ENCODE results near the gene BCL2L15. TPM values are rescaled to one million over a fixed set of nuclear protein-coding genes. Genes with fewer than 3 reads are reported as not detected.

The BCL2L15 gene
- total and polyA plus RNA-seq, 10 of the 15 experiments (the other 5 are each of a cell fraction or from before 2014, with no cell fraction given): 0.42 to 1.2 (median 0.59) TPM

DNA sequence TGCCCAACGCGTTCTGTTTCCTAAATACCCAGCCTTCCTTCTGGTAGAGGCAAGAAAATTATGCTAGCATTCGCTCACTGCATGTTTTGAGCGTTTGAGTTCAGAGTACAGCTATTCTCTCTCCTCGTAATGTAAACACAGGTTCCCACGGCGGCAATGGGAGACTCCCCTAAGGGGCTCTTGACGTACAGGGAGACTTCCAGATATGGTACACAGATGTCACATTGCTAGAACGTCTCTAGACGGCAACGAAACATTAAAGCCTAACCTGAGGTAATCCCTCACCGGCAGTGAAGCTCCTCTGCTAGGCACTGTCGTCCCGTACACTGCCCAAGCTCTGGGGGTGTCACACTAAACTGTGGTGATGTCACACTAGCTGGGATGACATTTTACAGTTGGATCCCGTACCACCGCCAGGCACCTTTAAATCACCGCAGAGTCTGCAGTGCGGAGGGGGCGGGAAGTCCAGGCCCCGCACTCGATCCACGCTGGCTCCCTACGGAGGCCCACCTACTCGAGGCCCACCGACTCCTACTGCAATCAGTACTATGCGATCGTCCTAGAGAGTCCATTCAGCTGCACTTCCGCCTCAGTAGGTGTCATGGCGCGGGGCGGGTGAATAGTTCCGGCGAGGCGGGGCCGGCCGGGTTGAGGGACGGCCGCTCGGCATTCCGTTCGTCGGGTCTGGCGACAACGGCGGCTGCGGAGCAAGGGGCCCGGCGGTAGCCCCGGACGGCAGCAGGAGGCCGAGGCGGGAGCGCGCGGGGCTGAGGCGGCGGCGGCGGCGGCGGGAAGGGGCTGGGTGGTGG, 41.8 kb upstream of the BCL2L15 start, which contains the start of gene HIPK1 (continued):
- TF ChIP-seq SRF (IDR thresholded peaks at IDR 0.05; ENCODE audit: low read depth in 2 of 2, low read length in 2 of 2) (peak; percentile 81 to 98), NFXL1 (IDR thresholded peaks at IDR 0.05; ENCODE audit: borderline replicate concordance) (no peak), HDGF (IDR thresholded peaks at IDR 0.05) (peak; percentile 76), TCF7 (IDR thresholded peaks at IDR 0.05; ENCODE audit: borderline replicate concordance) (no peak), EGR1 (IDR thresholded peaks at IDR 0.05; ENCODE audit: borderline replicate concordance in 1 of 2, low read depth in 2 of 2, low read length in 2 of 2) (no peak; a peak in 1 of 3 replicates), FOS (IDR thresholded peaks at IDR 0.05; ENCODE audit: borderline replicate concordance, extremely low read depth, insufficient read length) (no peak), ZNF274 (IDR thresholded peaks at IDR 0.05; ENCODE audit: insufficient read depth, insufficient read length) (no peak), NBN (IDR thresholded peaks at IDR 0.05) (peak; percentile 95), NR2C1 (IDR thresholded peaks at IDR 0.05) (peak; percentile 87), ZZZ3 (IDR thresholded peaks at IDR 0.05; ENCODE audit: control insufficient read depth, insufficient read length, low read depth) (no peak), DPF2 (IDR thresholded peaks at IDR 0.05) (no peak), CHD2 (IDR thresholded peaks at IDR 0.05; ENCODE audit: borderline replicate concordance, low read depth, low read length) (peak; percentile 77), POU2F2 (IDR thresholded peaks at IDR 0.05; ENCODE audit: borderline replicate concordance, low read depth, low read length) (peak; percentile 68; the same call in 2 of the 3 replicates), SMARCA5 (IDR thresholded peaks at IDR 0.05) (no peak), ASH2L (IDR thresholded peaks at IDR 0.05; ENCODE audit: borderline replicate concordance, low read depth) (0 out of 2 replicates have a peak, but pooled peaks have one; percentile 39)
- TF ChIP-seq, protein P1, sequence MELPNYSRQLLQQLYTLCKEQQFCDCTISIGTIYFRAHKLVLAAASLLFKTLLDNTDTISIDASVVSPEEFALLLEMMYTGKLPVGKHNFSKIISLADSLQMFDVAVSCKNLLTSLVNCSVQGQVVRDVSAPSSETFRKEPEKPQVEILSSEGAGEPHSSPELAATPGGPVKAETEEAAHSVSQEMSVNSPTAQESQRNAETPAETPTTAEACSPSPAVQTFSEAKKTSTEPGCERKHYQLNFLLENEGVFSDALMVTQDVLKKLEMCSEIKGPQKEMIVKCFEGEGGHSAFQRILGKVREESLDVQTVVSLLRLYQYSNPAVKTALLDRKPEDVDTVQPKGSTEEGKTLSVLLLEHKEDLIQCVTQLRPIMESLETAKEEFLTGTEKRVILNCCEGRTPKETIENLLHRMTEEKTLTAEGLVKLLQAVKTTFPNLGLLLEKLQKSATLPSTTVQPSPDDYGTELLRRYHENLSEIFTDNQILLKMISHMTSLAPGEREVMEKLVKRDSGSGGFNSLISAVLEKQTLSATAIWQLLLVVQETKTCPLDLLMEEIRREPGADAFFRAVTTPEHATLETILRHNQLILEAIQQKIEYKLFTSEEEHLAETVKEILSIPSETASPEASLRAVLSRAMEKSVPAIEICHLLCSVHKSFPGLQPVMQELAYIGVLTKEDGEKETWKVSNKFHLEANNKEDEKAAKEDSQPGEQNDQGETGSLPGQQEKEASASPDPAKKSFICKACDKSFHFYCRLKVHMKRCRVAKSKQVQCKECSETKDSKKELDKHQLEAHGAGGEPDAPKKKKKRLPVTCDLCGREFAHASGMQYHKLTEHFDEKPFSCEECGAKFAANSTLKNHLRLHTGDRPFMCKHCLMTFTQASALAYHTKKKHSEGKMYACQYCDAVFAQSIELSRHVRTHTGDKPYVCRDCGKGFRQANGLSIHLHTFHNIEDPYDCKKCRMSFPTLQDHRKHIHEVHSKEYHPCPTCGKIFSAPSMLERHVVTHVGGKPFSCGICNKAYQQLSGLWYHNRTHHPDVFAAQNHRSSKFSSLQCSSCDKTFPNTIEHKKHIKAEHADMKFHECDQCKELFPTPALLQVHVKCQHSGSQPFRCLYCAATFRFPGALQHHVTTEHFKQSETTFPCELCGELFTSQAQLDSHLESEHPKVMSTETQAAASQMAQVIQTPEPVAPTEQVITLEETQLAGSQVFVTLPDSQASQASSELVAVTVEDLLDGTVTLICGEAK (IDR thresholded peaks at IDR 0.05; ENCODE audit: borderline replicate concordance): peak; percentile 83; the same call in 1 of the 2 replicates
- TF ChIP-seq, protein P2, sequence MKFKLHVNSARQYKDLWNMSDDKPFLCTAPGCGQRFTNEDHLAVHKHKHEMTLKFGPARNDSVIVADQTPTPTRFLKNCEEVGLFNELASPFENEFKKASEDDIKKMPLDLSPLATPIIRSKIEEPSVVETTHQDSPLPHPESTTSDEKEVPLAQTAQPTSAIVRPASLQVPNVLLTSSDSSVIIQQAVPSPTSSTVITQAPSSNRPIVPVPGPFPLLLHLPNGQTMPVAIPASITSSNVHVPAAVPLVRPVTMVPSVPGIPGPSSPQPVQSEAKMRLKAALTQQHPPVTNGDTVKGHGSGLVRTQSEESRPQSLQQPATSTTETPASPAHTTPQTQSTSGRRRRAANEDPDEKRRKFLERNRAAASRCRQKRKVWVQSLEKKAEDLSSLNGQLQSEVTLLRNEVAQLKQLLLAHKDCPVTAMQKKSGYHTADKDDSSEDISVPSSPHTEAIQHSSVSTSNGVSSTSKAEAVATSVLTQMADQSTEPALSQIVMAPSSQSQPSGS (IDR thresholded peaks at IDR 0.05; ENCODE audit: low read length): peak; percentile 64
- TF ChIP-seq, protein P3, sequence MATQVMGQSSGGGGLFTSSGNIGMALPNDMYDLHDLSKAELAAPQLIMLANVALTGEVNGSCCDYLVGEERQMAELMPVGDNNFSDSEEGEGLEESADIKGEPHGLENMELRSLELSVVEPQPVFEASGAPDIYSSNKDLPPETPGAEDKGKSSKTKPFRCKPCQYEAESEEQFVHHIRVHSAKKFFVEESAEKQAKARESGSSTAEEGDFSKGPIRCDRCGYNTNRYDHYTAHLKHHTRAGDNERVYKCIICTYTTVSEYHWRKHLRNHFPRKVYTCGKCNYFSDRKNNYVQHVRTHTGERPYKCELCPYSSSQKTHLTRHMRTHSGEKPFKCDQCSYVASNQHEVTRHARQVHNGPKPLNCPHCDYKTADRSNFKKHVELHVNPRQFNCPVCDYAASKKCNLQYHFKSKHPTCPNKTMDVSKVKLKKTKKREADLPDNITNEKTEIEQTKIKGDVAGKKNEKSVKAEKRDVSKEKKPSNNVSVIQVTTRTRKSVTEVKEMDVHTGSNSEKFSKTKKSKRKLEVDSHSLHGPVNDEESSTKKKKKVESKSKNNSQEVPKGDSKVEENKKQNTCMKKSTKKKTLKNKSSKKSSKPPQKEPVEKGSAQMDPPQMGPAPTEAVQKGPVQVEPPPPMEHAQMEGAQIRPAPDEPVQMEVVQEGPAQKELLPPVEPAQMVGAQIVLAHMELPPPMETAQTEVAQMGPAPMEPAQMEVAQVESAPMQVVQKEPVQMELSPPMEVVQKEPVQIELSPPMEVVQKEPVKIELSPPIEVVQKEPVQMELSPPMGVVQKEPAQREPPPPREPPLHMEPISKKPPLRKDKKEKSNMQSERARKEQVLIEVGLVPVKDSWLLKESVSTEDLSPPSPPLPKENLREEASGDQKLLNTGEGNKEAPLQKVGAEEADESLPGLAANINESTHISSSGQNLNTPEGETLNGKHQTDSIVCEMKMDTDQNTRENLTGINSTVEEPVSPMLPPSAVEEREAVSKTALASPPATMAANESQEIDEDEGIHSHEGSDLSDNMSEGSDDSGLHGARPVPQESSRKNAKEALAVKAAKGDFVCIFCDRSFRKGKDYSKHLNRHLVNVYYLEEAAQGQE (IDR thresholded peaks at IDR 0.05; ENCODE audit: low read depth, low read length): no peak
- TF ChIP-seq, protein P4, sequence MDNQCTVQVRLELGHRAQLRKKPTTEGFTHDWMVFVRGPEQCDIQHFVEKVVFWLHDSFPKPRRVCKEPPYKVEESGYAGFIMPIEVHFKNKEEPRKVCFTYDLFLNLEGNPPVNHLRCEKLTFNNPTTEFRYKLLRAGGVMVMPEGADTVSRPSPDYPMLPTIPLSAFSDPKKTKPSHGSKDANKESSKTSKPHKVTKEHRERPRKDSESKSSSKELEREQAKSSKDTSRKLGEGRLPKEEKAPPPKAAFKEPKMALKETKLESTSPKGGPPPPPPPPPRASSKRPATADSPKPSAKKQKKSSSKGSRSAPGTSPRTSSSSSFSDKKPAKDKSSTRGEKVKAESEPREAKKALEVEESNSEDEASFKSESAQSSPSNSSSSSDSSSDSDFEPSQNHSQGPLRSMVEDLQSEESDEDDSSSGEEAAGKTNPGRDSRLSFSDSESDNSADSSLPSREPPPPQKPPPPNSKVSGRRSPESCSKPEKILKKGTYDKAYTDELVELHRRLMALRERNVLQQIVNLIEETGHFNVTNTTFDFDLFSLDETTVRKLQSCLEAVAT (IDR thresholded peaks at IDR 0.05): peak; percentile 100

Measured in GM12878 (cell line).